ENCODE results near the gene SLC19A1. TPM values are rescaled to one million over a fixed set of nuclear protein-coding genes. Genes with fewer than 3 reads are reported as not detected.

SLC19A1 gene
- total RNA-seq, 3 donors from 2014 or later, result 12.6 to 22.8 (median 12.7) TPM

DNA sequence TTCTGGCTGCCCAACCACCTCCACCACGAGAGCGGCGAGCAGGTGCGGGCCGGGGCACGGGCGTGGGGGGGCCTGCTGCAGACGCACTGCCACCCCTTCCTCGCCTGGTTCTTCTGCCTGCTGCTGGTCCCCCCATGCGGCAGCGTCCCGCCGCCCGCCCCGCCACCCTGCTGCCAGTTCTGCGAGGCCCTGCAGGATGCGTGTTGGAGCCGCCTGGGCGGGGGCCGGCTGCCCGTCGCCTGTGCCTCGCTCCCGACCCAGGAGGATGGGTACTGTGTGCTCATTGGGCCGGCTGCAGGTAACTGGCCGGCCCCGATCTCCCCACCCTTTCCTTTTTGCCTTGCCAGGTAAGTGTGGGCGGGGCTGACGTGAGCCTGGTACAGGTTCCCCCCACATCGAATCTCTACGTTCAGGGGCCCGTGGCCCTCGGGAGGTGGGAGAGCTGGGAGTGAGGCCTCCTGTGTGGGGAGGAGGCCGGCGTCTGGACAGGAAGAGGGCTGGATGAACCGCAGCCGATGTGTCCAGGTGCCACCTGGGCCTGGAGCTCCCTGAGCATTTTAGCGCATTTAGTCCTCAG lies 85.6 kb downstream of the SLC19A1 start:
- Histone ChIP-seq H3K4me1 (ENCODE audit: low read depth) (no peaks in the 10 kb centered on the region), H3K4me3 (no peak overlapping the region), H3K9me3 (no peaks in the 10 kb centered on the region), H3K36me3 (ENCODE audit: low read depth) (no peaks in the 10 kb centered on the region)
- TF ChIP-seq, protein P1, sequence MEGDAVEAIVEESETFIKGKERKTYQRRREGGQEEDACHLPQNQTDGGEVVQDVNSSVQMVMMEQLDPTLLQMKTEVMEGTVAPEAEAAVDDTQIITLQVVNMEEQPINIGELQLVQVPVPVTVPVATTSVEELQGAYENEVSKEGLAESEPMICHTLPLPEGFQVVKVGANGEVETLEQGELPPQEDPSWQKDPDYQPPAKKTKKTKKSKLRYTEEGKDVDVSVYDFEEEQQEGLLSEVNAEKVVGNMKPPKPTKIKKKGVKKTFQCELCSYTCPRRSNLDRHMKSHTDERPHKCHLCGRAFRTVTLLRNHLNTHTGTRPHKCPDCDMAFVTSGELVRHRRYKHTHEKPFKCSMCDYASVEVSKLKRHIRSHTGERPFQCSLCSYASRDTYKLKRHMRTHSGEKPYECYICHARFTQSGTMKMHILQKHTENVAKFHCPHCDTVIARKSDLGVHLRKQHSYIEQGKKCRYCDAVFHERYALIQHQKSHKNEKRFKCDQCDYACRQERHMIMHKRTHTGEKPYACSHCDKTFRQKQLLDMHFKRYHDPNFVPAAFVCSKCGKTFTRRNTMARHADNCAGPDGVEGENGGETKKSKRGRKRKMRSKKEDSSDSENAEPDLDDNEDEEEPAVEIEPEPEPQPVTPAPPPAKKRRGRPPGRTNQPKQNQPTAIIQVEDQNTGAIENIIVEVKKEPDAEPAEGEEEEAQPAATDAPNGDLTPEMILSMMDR (IDR thresholded peaks at IDR 0.05), result no peak
- peak in 2 of 3 donors; percentile 19 to 44 for DNase-seq
- ATAC-seq, result no peak
- intact Hi-C loops (cut with DNase I, micrococcal nuclease), result no loop called here

DNA sequence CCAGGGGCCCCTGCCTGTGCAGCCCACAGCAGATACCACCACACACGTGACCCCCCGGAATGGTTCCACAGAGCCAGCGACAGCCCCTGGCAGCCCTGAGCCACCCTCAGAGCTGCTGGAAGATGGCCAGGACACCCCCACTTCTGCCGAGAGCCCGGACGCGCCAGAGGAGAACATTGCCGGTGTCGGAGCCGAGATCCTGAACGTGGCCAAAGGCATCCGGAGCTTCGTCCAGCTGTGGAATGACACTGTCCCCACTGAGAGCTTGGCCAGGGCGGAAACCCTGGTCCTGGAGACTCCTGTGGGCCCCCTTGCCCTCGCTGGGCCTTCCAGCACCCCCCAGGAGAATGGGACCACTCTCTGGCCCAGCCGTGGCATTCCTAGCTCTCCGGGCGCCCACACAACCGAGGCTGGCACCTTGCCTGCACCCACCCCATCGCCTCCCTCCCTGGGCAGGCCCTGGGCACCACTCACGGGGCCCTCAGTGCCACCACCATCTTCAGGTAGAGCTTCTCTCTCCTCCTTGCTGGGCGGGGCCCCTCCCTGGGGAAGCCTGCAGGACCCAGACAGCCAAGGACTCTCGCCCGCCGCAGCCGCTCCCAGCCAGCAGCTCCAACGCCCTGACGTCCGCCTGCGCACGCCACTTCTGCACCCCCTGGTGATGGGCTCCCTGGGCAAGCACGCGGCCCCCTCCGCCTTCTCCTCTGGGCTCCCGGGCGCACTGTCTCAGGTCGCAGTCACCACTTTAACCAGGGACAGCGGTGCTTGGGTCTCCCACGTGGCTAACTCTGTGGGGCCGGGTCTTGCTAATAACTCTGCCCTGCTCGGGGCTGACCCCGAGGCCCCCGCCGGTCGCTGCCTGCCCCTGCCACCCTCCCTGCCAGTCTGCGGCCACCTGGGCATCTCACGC lies 86.3 kb downstream of the SLC19A1 start:
- Histone ChIP-seq H3K36me3 (ENCODE audit: low read depth) (no peaks in the 10 kb centered on the region), H3K9me3 (no peaks in the 10 kb centered on the region), H3K4me1 (ENCODE audit: low read depth) (no peaks in the 10 kb centered on the region), H3K4me3 (no peak overlapping the region)
- ATAC-seq (no peak), DNase-seq (peak in 2 of 3 donors; percentile 24 to 50)
- TF ChIP-seq, protein P1 (IDR thresholded peaks at IDR 0.05), result no peak
- intact Hi-C loops (cut with DNase I, micrococcal nuclease), result no loop called here

DNA sequence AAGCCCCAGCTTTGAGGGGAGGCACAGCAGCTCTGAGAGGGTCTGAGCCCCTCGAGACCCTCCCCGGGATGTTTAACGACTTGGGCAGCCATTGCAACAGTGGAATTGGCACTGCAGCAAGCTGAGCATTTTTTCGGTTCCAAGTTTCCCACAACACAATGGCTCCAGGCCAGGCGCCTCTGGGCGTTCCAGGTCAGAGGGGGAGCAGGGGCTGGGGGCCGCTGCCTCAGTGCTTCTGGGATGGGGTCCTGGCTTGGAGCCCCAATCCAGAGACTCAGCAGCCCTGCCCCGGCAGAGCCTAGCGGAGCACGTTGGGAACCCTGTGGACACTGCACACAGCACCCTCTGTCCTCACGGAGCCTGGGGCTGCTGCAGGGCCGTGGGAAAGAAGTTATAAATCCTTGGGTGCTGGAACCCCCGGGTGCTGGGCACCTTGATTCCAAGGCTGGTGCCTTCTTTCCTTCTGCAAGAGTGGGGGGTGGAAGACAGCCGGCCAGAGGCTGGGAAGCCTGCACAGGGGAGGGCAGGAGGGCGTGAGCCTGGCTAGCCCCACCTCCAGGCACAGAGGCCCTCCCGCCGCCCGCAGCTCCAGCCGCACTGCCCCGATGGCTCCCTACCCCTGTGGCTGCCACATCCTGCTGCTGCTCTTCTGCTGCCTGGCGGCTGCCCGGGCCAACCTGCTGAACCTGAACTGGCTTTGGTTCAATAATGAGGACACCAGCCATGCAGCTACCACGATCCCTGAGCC lies 87.1 kb downstream of the SLC19A1 start:
- Histone ChIP-seq H3K36me3 (ENCODE audit: low read depth) (no peaks in the 10 kb centered on the region), H3K9me3 (no peaks in the 10 kb centered on the region), H3K4me3 (no peak overlapping the region), H3K4me1 (ENCODE audit: low read depth) (no peaks in the 10 kb centered on the region)
- TF ChIP-seq, protein P1 (IDR thresholded peaks at IDR 0.05), result no peak
- intact Hi-C loops (cut with DNase I, micrococcal nuclease), result no loop called here
- peak in 2 of 3 donors; percentile 31 to 47 for DNase-seq
- peak; percentile 47 for ATAC-seq

DNA sequence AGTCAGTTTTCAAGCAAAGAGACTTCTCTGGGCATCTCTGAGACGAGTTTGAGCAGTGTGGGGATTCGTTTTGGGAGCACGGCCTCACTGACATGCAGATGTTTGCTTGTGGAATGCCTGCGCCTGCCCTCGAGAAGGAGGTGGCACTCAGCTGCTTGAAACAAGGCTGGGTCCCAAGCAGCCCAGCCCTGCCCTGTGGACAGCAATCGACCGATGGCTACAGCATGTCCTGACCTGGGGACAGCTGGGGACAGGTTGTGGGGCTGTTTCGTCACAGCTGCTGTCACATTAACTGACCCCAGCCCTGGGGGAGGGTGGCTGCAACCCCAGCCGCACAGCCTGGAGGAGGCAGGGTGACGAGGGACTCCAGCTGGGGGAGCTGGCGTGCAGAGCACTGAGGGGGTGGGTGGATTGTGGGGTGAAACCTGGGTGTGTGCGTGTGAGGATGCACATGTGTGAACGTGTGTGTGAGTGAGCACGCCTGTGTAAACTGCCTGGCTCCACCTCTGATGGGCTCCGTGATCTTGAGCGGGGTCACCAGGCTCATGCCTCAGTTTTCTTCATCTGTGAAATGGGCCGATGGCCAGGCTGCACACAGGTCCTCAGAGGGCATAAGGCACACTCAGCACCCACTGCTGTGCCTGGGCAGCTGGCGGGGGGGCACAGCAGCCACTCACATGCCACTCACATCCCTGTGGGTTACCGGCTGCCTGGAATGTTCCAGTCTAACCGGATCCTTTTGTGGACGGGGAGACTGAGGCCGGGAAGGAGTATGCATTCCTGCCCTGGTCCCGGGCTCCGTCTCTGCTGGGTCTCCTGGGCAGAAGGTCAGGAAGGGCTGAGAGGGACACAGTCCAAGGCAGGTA lies 87.9 kb downstream of the SLC19A1 start:
- no peak overlapping the region for H3K4me3 ChIP-seq
- TF ChIP-seq, protein P1 (IDR thresholded peaks at IDR 0.05), result no peak
- intact Hi-C loops (cut with DNase I, micrococcal nuclease), result no loop called here
- ATAC-seq (no peak), DNase-seq (peak in 2 of 3 donors; percentile 25 to 43)
- H3K36me3 ChIP-seq (ENCODE audit: low read depth), result no peaks in the 10 kb centered on the region
- H3K4me1 ChIP-seq (ENCODE audit: low read depth), result no peaks in the 10 kb centered on the region
- no peaks in the 10 kb centered on the region for H3K9me3 ChIP-seq

All from mucosa of descending colon (tissue), 3 donors.